ENCODE results near the gene THOC6. TPM values are rescaled to one million over a fixed set of nuclear protein-coding genes. Genes with fewer than 3 reads are reported as not detected.
A peak's percentile ranks its signal among the peaks of the same experiment; 100 is the strongest.
"Not testable (repeated sequence)": the region's sequence is repeated elsewhere in the genome, so short reads cannot be mapped to it uniquely, and the experiment has no call there.

THOC6 gene
- total RNA-seq, 2 experiments from 2014 or later = 12.0 to 12.9 TPM

DNA sequence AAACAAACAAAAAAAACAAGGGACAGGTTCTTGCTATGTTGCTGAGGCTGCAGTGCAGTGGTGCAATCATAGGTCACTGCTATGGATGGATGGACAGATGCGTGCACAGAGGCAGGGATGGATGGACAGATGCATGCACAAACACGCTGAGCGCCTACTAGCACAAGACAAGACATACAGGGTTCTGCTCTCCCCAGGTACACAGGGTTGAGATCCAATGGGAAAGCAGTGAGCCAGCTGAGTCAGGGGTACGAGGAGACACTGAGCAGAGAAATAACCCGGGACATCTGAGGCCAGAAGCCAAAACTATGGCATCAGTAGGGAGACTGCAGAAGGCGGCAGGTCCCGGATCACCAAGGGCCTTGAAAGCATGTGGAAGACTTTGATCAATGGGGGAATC lies 47.8 kb downstream of the THOC6 start:
- Mint-ChIP-seq H3K27me3 (no peaks in the 10 kb centered on the region), H3K27ac (peak overlapping the region; percentile 88), H3K4me3 (peak overlapping the region; percentile 80), H3K36me3 (ENCODE audit: low read depth) (peaks cover 38% of the 10 kb centered on the region), H3K9me3 (no peaks in the 10 kb centered on the region), H3K4me1 (ENCODE audit: low read depth) (peaks cover 86% of the 10 kb centered on the region)
- Histone ChIP-seq H3K27me3 (ENCODE audit: control insufficient read depth in 1 of 2, insufficient read depth in 2 of 2, low read length in 2 of 2) (no peaks in the 10 kb centered on the region), H3K4me3 (ENCODE audit: low read length) (no peak overlapping the region), H3K36me3 (ENCODE audit: insufficient read depth, low read length) (peaks cover 31% of the 10 kb centered on the region), H3K9me3 (ENCODE audit: control insufficient read depth in 1 of 2, insufficient read depth in 1 of 2, low read length in 2 of 2) (no peaks in the 10 kb centered on the region), H3K4me1 (ENCODE audit: insufficient read depth, low read length) (peaks cover 97% of the 10 kb centered on the region), H3K27ac (ENCODE audit: low read depth in 1 of 2, low read length in 2 of 2) (peak overlapping the region in 1 of 2 donors; percentile 29)
- ChIA-PET POLR2A (interaction anchor here (1.1 to 2.4 kb wide), 4 partner anchors 12 to 63 kb away, joined by 3 to 14 read pairs (median 8); partner anchors contain the start of genes ZNF213 and ZSCAN10), CTCF (interaction anchor here (0.9 kb wide), 1 partner anchor 12 kb away, joined by 3 read pairs; no protein-coding TSS in a partner anchor)
- TF ChIP-seq, protein P1, sequence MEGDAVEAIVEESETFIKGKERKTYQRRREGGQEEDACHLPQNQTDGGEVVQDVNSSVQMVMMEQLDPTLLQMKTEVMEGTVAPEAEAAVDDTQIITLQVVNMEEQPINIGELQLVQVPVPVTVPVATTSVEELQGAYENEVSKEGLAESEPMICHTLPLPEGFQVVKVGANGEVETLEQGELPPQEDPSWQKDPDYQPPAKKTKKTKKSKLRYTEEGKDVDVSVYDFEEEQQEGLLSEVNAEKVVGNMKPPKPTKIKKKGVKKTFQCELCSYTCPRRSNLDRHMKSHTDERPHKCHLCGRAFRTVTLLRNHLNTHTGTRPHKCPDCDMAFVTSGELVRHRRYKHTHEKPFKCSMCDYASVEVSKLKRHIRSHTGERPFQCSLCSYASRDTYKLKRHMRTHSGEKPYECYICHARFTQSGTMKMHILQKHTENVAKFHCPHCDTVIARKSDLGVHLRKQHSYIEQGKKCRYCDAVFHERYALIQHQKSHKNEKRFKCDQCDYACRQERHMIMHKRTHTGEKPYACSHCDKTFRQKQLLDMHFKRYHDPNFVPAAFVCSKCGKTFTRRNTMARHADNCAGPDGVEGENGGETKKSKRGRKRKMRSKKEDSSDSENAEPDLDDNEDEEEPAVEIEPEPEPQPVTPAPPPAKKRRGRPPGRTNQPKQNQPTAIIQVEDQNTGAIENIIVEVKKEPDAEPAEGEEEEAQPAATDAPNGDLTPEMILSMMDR (IDR thresholded peaks at IDR 0.05) = no peak
- no peak for ATAC-seq (ENCODE audit: poor library complexity)
- intact Hi-C loops (cut with DNase I, micrococcal nuclease) = no loop called here
- no peak for DNase-seq

DNA sequence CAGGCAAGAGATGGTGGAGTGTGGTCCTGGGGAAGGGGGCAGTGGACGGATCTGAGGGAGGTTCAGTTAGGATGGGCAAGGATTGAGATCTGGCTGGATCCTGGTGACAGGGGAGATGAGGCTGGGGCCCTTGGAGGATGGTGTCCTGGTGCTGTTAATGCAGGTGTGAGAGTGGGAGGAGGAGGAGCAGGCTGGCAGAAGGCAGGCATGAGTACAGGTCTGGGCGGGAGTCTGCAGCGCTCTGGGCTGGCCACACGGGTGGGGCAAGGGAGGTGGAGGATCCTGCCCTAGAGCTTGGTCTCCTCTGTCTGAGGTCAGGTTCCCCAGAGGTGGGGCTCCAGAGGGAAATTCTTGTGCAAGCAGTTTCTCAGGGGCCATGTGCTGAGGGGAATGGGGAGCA lies 48.3 kb downstream of the THOC6 start:
- H3K27me3 ChIP-seq (ENCODE audit: control insufficient read depth in 1 of 2, insufficient read depth in 2 of 2, low read length in 2 of 2); H3K9me3 Mint-ChIP-seq; intact Hi-C loops (cut with DNase I, micrococcal nuclease); H3K27ac ChIP-seq (ENCODE audit: low read depth in 1 of 2, low read length in 2 of 2); ATAC-seq (ENCODE audit: poor library complexity); H3K4me3 ChIP-seq (ENCODE audit: low read length); H3K27me3 Mint-ChIP-seq; H3K9me3 ChIP-seq (ENCODE audit: control insufficient read depth in 1 of 2, insufficient read depth in 1 of 2, low read length in 2 of 2): not testable (repeated sequence)
- Mint-ChIP-seq H3K36me3 (ENCODE audit: low read depth) (peaks cover 33% of the 10 kb centered on the region), H3K4me3 (peak overlapping the region; percentile 80), H3K27ac (peak overlapping the region; percentile 88), H3K4me1 (ENCODE audit: low read depth) (peaks cover 89% of the 10 kb centered on the region)
- ChIA-PET CTCF (interaction anchor here (0.9 kb wide), 1 partner anchor 12 kb away, joined by 3 read pairs; no protein-coding TSS in a partner anchor), POLR2A (interaction anchor here (2.2 to 2.4 kb wide), 2 partner anchors 27 to 57 kb away, joined by 6 to 11 read pairs; partner anchors contain the start of gene ZSCAN10)
- Histone ChIP-seq H3K4me1 (ENCODE audit: insufficient read depth, low read length) (peaks cover 99% of the 10 kb centered on the region), H3K36me3 (ENCODE audit: insufficient read depth, low read length) (peaks cover 29% of the 10 kb centered on the region)
- peak in 3 of 14 experiments; percentile 41 to 43 (median 42) for DNase-seq

DNA sequence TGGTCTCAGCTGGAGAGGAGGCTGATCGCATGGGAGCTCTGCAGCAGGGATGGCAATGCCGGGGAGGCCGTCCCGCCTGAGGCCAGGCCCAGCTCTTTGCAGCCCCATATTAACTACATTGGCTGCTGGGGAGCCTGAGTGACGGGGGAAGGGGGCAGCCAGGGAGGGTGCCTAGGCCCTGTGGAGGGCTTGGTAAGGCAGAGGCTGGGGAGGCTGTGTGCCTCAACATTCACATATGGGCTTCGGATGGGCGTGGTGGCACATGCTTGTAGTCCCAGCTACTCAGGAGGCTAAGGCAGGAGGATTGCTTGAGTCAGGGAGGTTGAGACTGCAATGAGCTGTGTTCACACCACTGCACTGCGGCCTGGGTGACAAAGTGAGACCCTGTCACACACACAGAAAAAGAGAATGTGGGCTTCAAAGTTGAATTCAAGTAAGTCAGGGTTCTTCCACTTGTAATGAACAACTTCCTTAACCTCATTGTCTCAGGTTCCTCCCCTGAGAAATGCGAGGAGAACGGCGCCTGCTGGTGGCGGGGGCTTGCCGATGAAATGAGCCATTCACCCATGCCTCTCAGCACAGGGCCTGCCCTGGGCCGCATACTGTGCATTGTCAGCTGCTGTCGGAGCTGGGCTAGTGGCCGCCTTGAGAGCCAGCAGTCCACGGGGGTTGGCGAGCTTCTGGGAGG lies 48.9 kb downstream of the THOC6 start:
- Mint-ChIP-seq H3K4me3 (peak overlapping the region; percentile 47), H3K36me3 (ENCODE audit: low read depth) (peaks cover 27% of the 10 kb centered on the region), H3K27ac (peak overlapping the region; percentile 95), H3K4me1 (ENCODE audit: low read depth) (peaks cover 90% of the 10 kb centered on the region)
- H3K27me3 ChIP-seq (ENCODE audit: control insufficient read depth in 1 of 2, insufficient read depth in 2 of 2, low read length in 2 of 2); intact Hi-C loops (cut with DNase I, micrococcal nuclease); H3K27me3 Mint-ChIP-seq; H3K9me3 Mint-ChIP-seq; H3K9me3 ChIP-seq (ENCODE audit: control insufficient read depth in 1 of 2, insufficient read depth in 1 of 2, low read length in 2 of 2); H3K4me3 ChIP-seq (ENCODE audit: low read length): not testable (repeated sequence)
- Histone ChIP-seq H3K27ac (ENCODE audit: low read depth in 1 of 2, low read length in 2 of 2) (peak overlapping the region in 1 of 2 donors; percentile 50), H3K36me3 (ENCODE audit: insufficient read depth, low read length) (peaks cover 23% of the 10 kb centered on the region), H3K4me1 (ENCODE audit: insufficient read depth, low read length) (peaks cover 99% of the 10 kb centered on the region)
- CTCF ChIA-PET = interaction anchor here (0.9 kb wide), 1 partner anchor 13 kb away, joined by 3 read pairs; no protein-coding TSS in a partner anchor
- DNase-seq (peak in 4 of 14 experiments; percentile 39 to 76 (median 70)), ATAC-seq (ENCODE audit: poor library complexity) (peak; percentile 14)
- POLR2A ChIA-PET = interaction anchor here (1.0 to 5.3 kb wide), 4 partner anchors 13 to 57 kb away, joined by 3 to 58 read pairs (median 8); partner anchors contain the start of gene ZSCAN10

DNA sequence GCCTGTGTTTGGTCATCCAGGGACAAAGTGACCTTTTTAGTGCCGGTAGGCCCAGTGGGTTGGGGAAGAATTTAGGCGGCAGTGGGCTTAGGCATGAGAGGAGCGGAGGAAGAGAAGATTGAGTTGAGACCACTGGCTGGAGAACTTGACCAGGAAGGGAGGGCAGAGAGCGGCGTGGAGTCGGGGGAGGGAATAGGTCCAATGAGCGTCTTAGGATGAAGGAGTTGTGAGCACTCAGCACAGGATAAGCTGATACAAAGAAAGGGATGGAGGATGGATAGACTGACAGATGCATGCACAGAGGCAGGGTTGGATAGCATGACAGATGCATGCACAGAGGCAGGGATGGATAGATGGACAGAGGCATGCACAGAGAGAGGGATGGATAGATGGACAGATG lies 49.6 kb downstream of the THOC6 start:
- Mint-ChIP-seq H3K4me3 (peak overlapping the region; percentile 47), H3K9me3 (no peaks in the 10 kb centered on the region), H3K36me3 (ENCODE audit: low read depth) (peaks cover 20% of the 10 kb centered on the region), H3K27me3 (no peaks in the 10 kb centered on the region), H3K27ac (peak overlapping the region; percentile 95), H3K4me1 (ENCODE audit: low read depth) (peaks cover 91% of the 10 kb centered on the region)
- H3K27me3 ChIP-seq (ENCODE audit: control insufficient read depth in 1 of 2, insufficient read depth in 2 of 2, low read length in 2 of 2) = no peaks in the 10 kb centered on the region
- H3K36me3 ChIP-seq (ENCODE audit: insufficient read depth, low read length) = peaks cover 16% of the 10 kb centered on the region
- intact Hi-C loops (cut with DNase I, micrococcal nuclease) = no loop called here
- H3K9me3 ChIP-seq (ENCODE audit: control insufficient read depth in 1 of 2, insufficient read depth in 1 of 2, low read length in 2 of 2) = no peaks in the 10 kb centered on the region
- TF ChIP-seq, protein P1 (IDR thresholded peaks at IDR 0.05) = no peak
- no peak for ATAC-seq (ENCODE audit: poor library complexity)
- peak overlapping the region in 1 of 2 donors; percentile 50 for H3K27ac ChIP-seq (ENCODE audit: low read depth in 1 of 2, low read length in 2 of 2)
- peaks cover 99% of the 10 kb centered on the region for H3K4me1 ChIP-seq (ENCODE audit: insufficient read depth, low read length)
- ChIA-PET POLR2A (interaction anchor here (1.0 to 5.9 kb wide), 5 partner anchors 8 to 55 kb away, joined by 3 to 137 read pairs (median 58); partner anchors contain the start of genes IL32 and ZSCAN10), CTCF (no interaction called here)
- H3K4me3 ChIP-seq (ENCODE audit: low read length) = peak overlapping the region; percentile 20
- no peak for DNase-seq
